Inferior parietal cortex (tissue), 1 donor: Measurements from ENCODE around the gene PIAS1.
"Not testable (repeated sequence)": the region's sequence is repeated elsewhere in the genome, so short reads cannot be mapped to it uniquely, and the experiment has no call there.

Experiments used
- DNase-seq: peaks from one replicate; pipeline ENCODE4 v3.0.0-alpha.2; 2016; ENCODE audit errors: extremely low spot score

PIAS1 gene

DNA sequence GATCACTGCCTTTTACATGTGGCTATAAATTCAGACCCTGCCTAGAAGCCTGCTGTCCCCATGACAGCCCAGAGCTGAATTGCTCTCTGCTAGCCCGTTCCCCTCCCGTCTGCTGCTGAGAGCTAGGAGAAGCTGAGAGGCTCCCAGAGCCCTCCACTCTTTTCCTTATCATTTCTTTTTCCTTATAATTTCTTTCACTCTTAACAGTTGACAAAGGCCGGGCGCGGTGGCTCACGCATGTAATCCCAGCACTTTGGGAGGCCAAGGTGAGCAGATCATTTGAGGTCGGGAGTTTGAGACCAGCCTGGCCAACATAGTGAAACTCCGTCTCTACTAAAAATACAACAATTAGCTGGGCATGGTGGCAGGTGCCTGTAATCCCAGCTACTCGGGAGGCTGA lies 180.4 kb downstream of the PIAS1 start:
- not testable (repeated sequence) for DNase-seq

DNA sequence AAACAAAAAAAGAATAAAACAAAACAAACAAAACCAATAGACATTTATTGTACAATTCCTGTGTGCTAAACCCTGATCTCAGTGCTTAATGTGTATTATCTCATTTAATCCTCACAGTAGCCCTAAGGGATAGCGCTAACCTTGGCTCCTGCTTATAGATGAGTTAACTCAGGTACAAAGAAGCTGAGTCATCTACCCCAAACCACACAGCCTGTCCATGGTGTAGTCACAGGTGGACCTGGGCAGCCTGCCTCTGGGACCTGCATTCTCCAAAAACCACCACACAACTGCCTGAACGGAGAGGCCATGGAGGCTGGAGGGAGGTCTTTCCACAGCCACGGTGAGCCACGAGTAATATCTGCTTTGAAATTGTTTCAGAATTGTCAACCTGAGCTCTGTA lies 180.9 kb downstream of the PIAS1 start:
- DNase-seq = no peak

DNA sequence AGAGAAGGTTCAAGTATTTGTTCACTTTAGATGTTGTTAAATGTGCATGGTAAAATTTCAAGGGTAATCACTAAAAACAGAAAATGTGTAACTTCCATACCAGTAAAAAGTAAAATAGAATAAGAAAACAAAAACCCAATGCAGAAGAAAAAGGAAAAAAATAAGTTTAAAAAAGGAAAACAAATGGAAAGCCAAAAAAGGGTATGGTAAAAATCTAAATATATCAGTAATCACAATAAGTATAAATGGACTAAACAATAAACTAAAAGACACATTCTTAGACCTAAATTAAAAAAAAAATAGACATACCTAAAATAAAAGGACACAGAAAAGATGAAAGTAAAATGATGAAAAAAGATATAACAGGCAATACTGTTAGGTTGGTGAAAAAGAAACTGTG lies 184.9 kb downstream of the PIAS1 start:
- DNase-seq = no peak

DNA sequence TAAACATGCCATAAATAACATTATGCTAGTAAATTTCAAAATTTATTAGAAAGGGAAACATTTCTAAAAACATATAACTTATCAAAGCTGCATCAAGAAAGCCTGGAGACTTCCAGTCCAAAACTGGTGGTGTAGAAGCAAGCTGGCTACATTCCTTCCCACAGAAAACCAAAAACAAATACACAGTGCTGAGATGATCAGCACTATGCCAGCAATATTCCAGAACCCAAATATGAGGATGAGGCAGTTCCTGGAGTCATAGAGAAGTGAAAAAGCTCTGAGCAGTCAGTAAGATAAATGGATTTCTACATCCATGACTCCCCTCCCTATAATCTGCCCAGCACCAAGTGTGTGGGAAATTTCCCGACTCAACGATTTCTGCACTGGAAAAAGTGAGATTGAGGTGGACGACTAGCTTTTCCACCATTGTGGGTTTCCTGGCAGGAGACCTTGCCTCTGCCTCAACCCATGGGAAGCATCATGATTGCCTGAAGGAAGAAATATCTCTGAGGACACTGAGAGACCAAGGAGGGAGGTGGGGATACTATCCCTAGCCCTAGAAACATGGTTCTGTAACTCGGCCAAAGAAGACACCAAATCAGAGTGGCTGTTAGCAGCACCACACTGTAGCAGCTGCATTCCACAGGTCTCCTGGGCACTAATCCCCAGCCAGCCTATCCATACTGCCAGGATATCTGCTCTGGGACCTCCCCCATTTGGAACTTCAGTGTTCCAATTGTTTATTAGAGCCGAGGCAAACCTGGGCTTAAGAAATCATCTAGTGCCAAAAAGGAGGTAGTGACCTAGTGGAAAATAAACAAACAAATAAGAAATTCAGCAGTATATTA lies 187.2 kb downstream of the PIAS1 start:
- no peak for DNase-seq
